ENCODE results near the gene GNG4.
A peak's percentile ranks its signal among the peaks of the same experiment; 100 is the strongest.
"Not testable (repeated sequence)": the region's sequence is repeated elsewhere in the genome, so short reads cannot be mapped to it uniquely, and the experiment has no call there.

The GNG4 gene

DNA sequence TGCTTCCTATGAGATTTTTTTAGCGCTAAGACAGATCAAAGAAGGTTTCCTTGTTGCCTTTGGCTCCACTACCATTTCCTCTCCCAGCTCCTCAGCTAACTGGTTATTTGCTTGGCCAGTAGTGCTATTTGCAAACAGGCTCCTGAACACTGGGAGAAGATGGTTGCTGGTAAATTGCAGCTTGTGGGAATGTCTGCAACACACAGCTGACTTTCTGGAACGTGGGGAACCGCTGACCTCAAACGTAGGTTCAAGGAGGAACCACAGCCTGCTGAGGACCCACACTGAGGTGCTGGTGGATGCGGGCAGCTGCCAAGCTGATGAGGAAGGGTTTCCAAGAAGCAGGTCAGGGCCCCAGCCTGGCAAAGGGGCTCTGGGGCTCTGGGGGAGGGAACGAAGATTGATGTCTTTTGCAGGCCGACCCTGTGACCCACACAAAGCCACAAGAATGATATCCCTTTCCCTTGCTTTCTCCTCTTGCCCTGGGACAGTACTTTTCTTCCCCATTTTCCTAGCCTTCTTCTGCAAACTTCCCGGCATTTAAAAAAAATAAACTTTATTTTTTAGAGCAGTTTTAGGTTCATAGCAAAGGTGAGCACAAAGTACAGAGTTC, 24.8 kb downstream of the GNG4 start:
- no peak for DNase-seq

DNA sequence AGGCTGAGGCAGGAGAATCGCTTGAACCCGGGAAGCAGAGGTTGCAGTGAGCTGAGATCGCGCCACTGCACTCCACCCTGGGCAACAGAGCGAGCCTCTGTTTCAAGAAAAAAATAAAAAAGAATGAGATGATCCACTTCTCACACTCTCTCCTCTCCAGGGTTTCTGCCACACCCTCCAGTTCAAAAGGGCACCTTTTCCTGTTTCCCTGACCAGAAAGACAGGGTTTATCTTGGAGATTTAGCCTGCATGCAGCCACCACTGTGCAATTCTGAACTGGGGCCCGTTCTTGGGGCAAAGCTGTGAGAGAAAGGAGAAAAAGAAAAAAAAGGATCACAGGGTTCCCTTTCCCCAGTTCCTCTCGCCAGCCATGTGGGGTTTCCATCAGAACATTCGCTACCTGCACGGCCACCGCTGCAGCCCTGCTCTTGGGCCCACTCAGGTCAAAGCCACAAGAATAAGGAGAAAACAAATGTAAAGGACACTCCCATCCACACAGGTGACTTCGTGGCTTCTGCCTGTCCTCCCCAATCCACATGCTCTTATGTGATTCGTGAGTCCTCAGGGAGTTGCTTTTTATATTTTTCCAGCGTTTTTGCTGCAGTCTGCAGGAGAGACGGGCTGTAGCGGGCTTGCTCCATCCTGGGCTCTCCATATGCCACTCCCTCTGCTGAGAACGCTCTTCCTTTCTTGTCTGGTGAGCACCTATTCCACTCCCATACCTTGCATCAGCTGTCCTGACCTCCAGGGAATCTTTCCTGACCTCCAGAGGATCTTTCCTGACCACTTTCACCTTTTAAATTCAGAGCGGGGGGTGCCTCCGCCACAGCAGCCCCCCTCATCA, 26.4 kb downstream of the GNG4 start:
- DNase-seq = no peak

DNA sequence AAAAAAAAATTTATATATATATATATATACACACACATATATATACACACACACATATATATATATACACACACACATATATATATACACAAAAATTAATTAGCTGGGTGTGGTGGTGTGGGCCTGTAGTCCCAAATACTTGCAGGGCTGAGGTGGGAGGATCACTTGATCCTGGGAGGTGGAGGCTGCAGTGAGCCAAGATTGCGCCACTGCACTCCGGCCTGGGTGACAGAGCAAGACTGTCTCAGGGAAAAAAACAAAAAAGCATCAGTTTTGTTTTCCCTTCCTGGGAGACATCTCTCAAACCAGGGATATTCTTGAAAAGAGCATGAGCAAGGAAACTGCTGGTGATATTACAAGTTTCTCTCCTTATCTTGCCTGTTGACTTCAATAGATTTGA, 30.4 kb downstream of the GNG4 start:
- not testable (repeated sequence) for DNase-seq

DNA sequence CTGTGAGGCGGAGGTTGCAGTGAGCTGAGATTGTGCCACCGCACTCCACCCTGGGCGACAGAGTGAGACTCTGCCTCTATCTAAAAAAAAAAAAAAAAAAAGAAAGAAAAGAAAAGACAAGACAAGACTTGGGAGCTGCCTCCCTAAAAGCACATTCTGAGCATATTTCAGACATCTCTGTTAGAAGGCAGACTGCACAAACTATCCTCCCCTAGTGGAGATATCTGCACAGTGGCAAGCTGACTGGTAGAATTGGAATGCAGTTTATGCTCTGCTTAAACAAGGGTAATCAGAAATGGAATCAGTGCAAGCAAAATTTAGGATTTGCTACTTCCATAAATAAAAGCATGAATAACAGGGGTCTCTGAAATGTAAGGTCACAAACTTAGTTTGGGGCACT, 31.8 kb downstream of the GNG4 start:
- DNase-seq = no peak

DNA sequence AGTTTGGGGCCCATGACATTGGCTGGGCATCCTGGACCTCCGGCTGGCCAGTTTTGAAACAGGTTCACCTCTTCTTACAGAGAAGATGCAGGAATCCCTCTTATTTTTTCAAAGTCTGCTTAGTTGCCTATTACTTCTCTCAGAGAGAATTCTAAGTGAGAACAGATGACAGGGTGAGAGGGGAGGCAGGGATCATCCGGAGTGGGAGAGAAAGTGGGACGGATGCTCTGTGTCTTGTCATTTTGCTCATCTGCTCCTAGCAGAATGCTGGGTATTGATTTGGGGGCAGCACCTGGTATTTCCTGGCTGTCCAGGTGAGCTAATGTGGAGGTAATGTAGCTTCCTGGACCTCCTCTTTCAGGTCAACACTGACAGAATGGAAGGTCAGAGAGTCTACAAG, 32.4 kb downstream of the GNG4 start:
- DNase-seq = no peak

DNA sequence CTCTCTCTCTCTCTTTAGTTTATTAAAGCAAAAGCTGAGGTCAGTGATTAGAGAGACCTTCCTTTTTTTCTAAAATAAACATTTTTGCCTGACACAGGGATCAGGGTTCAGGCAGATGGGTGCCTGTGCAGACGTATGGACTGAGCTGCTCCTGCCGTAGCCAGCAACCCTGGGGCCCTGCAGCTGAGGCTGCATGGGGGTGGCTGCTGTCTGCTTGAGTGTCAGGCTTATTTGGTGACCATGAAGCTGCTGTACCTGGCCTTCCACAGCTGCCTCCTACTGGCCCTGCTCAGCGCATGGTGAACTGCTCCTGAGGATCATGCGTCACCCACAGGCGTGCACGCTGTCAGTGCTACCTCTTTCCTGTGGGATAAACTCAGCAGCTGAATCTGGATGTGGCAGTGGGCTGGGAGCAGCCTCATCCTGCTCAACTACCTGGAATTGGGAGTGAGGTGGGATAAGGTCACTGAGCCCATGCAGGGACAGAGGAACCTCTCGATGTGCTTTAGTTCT, 35.1 kb downstream of the GNG4 start:
- DNase-seq = no peak

DNA sequence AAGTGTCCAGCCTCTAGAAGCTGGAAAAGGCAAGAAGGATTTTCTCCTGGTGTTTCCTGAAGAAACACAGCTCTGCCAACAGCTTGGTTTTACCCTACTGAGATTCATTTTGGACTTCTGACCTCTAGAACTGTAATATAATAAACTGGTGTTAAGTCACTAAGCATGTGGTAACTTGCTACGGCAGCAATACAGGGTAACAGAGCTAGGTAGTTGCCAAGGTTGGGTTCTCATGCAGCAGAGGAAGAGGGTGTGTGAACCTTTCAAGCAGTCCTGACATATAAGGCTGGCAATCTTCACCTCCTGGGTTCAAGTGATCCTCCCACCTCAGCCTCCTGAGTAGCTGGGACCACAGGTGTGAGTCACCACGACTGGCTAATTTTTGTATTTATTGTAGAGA, 36.0 kb downstream of the GNG4 start:
- no peak for DNase-seq

DNA sequence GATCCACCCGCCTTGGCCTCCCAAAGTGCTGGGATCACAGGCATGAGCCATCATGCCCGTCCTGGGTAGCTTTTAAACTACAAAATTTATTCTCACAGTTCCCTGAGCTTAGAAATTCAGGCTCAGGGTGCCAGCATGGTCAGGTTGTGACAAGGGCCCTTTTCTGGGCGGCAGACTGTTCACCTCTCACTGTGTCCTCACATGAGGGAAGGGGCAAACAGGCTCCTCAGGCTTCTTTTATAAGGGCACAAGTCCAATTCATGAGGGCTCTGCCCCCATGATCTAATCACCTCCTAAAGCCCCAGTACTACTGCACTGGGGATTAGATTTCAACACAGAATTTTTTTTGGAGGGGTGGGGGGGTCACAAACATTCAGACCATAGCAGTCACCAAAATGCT, 36.8 kb downstream of the GNG4 start:
- DNase-seq = no peak

DNA sequence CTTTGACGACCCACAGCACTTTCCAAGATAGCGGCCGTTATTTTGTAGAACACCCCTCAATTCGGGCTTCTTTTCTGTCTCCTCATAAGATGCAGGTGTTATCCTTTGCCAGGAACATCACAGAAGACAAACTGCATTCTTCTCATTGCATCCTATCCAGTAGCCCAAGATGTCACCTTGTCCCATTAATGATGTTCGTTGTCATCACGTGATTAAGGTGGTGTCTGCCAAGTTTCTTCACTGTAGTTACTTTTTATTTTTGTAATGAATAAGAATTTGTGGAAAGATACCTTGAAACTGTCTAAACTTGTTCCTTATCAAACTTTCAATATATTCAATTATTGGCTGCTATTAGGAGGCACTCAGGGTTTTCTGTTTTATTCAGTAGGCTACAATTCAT, 39.4 kb downstream of the GNG4 start:
- no peak for DNase-seq

DNA sequence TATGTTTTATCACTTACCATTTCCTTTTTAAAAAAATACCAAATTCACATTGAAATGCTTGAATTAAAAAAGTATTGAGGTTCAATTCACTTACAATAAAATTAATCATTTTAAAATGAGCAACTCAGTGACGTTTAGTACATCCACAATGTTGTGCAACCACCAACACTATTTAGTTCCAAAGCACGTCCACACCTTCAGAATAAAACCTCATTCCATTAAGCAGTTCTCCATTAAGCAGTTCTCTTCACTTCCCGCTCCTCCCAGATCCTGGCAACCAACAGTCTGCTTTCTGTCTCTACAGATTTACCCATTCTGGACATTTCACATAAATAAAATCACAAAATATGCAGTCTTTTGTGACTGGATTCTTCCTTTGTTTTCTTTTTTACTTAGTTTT, 41.3 kb downstream of the GNG4 start:
- DNase-seq = no peak

DNA sequence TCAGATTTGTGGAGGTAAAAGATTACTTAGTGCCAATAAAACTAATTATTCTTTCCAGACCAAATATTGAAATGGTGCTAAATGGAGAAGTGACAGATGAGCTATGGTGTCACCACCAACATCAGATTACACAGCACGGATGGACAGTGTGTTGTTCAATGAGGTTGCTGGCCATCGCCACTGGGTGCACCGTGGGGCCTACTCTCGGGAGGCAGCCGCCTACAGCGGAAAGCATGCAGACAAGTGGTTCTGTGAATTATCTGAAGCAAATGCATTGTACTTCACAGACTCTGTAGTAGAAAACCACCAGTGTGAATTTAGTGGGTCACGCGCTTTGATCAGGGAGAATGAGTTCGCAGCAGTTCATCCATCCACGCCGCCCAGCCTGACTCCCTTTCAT, 42.3 kb downstream of the GNG4 start:
- DNase-seq = no peak

DNA sequence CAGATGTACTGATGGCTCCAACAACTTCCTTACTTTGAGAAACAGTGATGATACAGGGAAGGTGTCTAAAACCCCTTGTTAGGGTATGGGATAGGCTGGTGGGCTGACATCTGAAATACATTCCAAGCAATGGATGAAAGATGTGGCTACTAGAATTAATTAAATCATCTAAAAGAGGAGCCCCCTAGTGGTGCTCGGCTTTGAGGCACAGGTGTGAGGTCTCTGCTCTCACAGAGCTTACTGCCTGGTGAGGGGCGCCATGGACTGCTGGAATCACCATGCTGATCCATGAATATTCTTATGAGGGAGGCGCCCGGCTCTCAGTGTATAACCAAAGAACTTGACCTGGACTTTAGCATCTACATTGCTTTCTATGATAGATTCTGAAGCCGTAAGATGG, 48.5 kb downstream of the GNG4 start:
- DNase-seq = peak; percentile 15

DNA sequence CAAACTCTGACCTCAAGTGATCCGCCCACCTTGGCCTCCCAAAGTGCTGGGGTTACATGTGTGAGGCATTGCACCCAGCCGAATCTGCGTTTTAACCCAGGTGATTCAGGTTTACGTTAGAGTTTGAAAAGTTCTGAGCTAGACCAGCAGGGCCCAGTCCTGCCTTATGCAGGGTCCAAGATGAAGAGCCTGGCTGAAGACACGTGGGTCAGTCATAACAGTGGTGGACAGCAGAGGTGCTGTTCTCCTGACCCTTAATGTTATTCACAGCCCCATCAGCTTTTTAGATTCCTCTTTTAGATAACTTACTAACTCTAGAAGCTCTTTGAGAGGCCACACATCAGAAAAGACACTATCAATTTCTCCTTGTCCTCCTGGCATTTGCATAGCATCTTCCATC, 50.0 kb downstream of the GNG4 start:
- DNase-seq = no peak

DNA sequence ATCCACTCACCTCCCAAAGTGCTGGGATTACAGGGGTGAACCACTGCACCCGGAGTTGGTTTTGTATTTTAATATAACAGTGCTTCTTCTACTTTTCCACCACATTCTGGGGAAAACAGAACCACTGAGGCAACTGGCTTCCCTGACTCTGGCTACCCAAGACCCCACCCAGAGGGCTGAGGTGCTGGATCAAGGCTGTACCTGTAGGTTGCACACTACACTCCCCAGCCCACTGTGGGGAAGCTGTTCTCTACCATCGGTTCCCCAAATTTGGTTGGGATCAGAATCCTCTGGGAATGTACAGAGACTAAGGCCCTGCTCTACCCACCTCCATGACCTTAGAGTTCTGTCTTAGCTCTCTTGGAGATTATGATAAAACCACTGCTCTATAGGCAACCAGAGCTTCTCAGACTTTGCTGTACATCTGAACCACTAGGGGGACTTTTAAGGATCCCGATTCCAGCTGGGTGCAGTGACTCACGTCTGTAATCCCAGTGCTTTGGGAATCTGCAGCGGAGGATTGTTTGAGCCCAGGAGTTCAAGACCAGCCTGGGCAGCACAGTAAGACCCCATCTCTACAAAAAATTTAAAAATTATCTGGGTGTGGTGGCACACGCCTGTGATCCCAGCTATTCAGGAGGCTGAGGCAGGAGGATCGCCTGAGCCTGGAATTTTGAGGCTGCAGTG, 51.6 kb downstream of the GNG4 start:
- DNase-seq = no peak

DNA sequence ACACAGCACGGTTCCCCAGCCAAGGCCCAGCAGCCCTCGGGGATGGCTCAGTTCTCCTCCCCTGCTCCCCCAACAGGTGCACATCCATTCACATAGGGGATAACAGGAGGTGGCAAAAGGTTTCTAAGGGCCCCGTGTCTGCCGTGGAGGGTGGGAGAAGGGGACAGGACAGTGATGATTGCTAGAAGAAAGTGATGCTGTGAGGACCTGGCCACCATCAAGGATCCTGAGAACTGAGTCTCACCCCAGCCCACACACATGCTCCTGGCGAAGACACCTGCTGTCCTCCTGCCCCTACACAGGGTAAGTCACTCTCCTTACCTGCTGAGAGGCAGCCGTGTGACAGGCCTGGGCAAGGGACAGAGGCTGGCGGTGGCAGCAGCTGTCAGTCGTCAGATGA, 54.5 kb downstream of the GNG4 start:
- DNase-seq = no peak

DNA sequence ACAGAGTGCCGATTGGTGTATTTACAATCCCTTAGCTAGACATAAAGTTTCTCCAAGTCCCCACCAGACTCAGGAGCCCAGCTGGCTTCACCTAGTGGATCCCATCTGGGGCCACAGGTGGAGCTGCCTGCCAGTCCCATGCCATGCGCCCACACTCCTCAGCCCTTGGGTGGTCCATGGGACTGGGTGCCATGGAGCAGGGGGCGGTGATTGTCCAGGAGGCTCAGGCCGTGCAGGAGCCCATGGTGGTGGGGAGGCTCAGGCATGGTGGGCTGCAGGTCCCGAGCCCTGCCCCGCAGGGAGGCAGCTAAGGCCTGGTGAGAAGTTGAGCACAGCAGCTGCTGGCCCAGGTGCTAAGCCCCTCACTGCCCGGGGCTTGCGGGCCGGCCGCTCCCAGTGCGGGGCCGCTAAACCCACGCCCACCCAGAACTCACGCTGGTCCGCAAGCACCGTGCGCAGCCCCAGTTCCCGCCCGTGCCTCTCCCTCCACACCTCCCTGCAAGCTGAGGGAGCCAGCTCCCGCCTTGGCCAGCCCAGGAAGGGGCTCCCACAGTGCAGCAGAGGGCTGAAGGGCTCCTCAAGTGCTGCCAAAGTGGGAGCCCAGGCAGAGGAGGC, 55.2 kb downstream of the GNG4 start:
- not testable (repeated sequence) for DNase-seq

DNA sequence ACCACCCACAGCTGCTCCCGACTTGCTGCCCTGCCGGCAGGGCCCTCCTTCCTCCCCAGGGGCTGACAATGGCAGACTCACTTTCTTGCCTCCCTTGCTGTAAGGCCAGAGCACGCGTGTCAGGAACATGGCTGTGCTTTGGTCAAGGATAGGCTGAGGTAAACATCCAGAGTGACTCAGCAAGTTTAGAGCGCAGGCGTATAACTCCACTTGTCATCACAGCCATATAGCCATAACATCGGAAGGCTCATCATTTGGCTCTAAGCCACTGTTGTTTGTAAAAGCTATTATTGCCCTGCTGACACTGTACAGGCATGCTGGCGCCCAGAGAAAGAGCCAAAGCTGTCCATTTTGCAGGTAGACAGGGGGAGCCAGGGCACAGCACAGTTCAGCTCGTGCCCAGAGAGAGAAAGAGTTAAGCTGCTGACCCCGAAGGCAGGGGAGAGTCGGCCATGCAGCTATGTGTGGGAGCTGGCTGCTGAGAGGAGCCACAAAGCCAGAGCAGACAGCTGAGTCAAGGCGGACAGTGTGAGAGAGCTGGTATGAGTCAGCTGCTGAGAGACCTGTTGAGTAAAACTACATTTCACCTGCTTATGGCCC, 60.6 kb downstream of the GNG4 start:
- no peak for DNase-seq

DNA sequence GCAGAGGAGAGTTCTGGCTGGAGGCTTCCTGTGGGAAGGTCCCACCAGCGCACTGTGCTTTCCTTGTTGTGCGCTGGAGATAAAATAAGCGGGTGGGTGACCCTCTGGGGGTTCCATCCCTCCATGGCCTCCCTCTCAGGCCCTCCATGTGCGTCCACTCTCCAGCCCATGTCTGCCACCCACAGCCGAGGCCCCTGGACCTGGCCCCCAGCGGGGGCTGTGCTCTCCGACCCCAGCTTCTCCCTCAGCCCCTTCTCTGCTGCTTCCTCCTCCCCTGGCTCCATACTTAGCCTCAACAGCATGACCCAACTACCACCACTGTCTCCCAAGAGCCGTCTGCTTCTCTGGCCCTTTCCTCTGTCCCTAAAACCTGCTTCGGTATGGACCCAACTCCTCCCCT, 61.4 kb downstream of the GNG4 start:
- DNase-seq = no peak

DNA sequence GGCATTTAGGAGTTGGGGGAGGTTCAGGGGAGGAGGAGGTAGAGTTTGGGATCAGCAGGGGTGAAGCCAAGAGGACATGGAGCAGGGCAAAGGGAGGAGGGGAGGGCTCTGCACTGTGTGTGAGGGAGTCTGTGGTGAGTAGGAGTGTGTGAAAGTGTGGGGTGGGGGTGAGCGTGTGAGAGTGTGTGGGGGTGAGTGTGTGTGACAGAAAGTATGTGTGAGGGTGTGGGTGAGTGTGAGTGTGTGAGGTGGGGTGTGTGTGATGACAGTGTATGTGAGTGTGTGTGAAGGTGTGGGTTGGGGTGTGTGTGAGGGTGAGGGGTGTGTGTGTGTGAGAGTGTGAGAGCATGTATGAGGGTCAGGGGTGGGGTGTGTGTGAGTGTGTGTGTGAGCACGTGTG, 62.6 kb downstream of the GNG4 start:
- DNase-seq = no peak

DNA sequence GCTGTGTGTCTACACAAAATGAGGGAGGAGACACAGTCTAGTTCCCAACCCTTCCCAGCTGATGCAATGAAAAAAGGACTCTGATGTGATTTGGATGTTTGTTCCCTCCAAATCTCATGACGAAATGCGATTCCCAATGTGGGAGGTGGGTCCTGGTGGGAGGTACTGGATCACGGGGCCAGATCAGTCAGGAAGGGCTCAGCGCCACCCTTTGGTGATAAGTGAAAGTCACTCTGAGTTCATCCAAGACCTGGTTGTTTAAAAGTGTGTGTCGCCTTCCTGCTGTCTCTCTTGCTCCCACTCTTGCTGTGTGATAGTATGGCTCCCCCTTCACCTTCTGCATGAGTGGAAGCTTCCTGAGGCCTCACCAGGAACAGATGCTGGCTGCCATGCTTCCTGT, 63.2 kb downstream of the GNG4 start:
- no peak for DNase-seq

DNA sequence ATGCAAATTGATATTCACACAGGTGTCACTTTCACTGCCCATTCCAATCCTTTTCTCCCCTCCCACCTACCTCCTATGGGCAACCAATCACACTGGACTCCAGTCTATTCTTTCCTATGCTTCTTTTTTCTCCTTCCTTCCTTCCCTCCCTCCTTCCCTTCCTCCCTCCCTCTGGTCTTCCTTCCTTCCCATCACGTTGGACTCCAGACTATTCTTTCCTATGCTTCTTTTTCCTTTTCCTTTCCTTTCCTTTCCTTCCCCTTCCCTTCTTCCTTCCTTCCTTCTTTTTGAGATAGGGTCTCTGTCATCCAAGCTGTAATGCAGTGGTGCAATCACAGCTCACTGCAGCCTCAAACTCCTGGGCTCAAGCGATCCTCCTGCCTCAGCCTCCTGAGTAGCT, 64.6 kb downstream of the GNG4 start:
- DNase-seq = no peak

DNA sequence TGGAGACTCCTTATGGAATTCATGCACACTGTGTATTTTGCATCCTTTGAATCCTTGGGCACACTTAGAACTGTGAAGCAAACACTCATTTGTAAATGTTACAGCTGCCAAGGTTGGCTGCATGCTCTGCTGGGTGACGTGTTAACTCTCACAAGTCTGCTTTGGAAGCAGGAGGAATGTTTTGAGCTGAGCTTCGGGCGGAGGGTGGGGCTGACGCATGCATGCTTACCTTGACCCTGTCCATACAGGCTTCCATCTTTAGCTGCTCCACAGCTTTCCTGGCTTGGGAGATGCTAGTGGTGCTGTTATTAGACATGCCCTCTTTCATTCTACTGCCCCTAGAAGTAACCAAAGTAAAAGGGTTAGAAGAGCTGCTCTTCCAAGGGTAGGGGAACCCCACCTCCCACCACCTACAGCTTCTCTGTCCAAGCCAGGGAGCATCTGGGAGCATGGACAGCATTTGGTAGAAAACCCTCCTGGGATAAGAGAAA, 66.0 kb downstream of the GNG4 start:
- no peak for DNase-seq

DNA sequence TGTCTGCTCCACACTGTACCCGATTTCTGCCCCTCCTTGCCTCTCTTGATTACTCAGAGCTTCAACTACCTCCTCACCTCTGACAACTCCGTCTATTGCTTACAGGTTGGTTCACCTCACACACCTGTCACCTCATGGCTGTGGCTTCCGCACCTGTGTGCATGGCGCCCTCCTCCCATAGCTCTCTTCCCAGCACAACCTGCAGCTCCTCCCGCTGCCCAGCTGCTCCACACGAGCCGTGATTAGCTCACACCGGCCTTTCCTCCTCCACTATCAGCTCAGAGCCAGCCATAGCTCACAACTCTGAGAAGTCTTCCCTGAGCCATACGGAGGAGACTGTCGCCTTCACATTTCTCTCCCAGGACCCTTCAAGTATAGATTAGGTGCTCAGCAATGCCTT, 67.5 kb downstream of the GNG4 start:
- no peak for DNase-seq

Measured in stimulated activated CD4-positive, alpha-beta T cell treated with anti-CD3 and anti-CD28 coated beads, Interleukin-4, amount 100 ng/mL, for 24 hours (primary cell).